Neural crest cell (in vitro differentiated cells): ENCODE measurements around the gene PDE11A. TPM values are rescaled to one million over a fixed set of nuclear protein-coding genes. Genes with fewer than 3 reads are reported as not detected.

Source experiments
- DNase-seq: peaks from one replicate; pipeline ENCODE4 v3.0.0; 2021; ENCODE audit warnings: low read depth, mixed read lengths, low spot score
- H3K27ac Mint-ChIP-seq: one replicate; pipeline ENCODE4 v1.8.0; 2021; ENCODE audit warnings: mild to moderate bottlenecking, mixed read lengths; ENCODE audit not compliant: unreplicated experiment
- H3K27me3 Mint-ChIP-seq: 2 replicates; pipeline ENCODE4 v1.8.0; 2021; ENCODE audit warnings: low read depth, mild to moderate bottlenecking, mixed read lengths
- H3K36me3 Mint-ChIP-seq: 2 replicates; pipeline ENCODE4 v1.8.0; 2021; ENCODE audit warnings: low read depth, mild to moderate bottlenecking, mixed read lengths
- H3K4me1 Mint-ChIP-seq: 2 replicates; pipeline ENCODE4 v1.8.0; 2021; ENCODE audit warnings: mixed read lengths
- H3K4me3 Mint-ChIP-seq: one replicate; pipeline ENCODE4 v1.8.0; 2021; ENCODE audit warnings: mild to moderate bottlenecking, mixed read lengths
- H3K9me3 Mint-ChIP-seq: 2 replicates; pipeline ENCODE4 v1.8.0; 2021; ENCODE audit warnings: mixed read lengths
- CTCF ChIP-seq: fragments of 200-600 bp; sonication (generic); conservative IDR thresholded peaks from 2 replicates; pipeline ENCODE4 v1.5.0; 2021; ENCODE audit warnings: antibody characterized with exemption, mild to moderate bottlenecking
- total RNA-seq: library from RNA; stranded (reverse); gene quantifications from 2 replicates; pipeline ENCODE4 v1.2.1, GENCODE V29; 2021

The PDE11A gene
- total RNA-seq, 1 donor from 2014 or later, result 0.28 TPM

GRCh38 chr2:177748360-177748759, 324.2 kb downstream of the PDE11A start:
- H3K27me3 Mint-ChIP-seq, result no peaks in the 10 kb centered on the region
- H3K4me1 Mint-ChIP-seq, result peaks cover 4% of the 10 kb centered on the region
- H3K27ac Mint-ChIP-seq, result no peak overlapping the region
- H3K4me3 Mint-ChIP-seq, result no peak overlapping the region
- no peaks in the 10 kb centered on the region for H3K9me3 Mint-ChIP-seq
- TF ChIP-seq CTCF, result no peak
- no peaks in the 10 kb centered on the region for H3K36me3 Mint-ChIP-seq
- no peak for DNase-seq

GRCh38 chr2:177747384-177747783, 325.2 kb downstream of the PDE11A start:
- Mint-ChIP-seq H3K27me3 (peaks cover 3% of the 10 kb centered on the region), H3K4me1 (no peaks in the 10 kb centered on the region), H3K27ac (peak overlapping the region; percentile 17), H3K4me3 (no peak overlapping the region), H3K9me3 (peaks cover 3% of the 10 kb centered on the region), H3K36me3 (no peaks in the 10 kb centered on the region)
- no peak for TF ChIP-seq CTCF
- DNase-seq, result no peak

- Mint-ChIP-seq H3K4me3 (no peak overlapping the region), H3K9me3 (peaks cover 3% of the 10 kb centered on the region), H3K27me3 (peaks cover 3% of the 10 kb centered on the region), H3K4me1 (no peaks in the 10 kb centered on the region), H3K36me3 (no peaks in the 10 kb centered on the region), H3K27ac (no peak overlapping the region)
- no peak for DNase-seq
- TF ChIP-seq CTCF, result no peak
Measured at GRCh38 chr2:177746358-177746757, 326.2 kb downstream of the PDE11A start.

- H3K4me3 Mint-ChIP-seq, result no peak overlapping the region
- no peak overlapping the region for H3K27ac Mint-ChIP-seq
- no peaks in the 10 kb centered on the region for H3K36me3 Mint-ChIP-seq
- peaks cover 3% of the 10 kb centered on the region for H3K9me3 Mint-ChIP-seq
- no peaks in the 10 kb centered on the region for H3K4me1 Mint-ChIP-seq
- no peak for TF ChIP-seq CTCF
- DNase-seq, result no peak
- H3K27me3 Mint-ChIP-seq, result peaks cover 3% of the 10 kb centered on the region
Measured at GRCh38 chr2:177745531-177745930, 327.0 kb downstream of the PDE11A start.

GRCh38 chr2:177742851-177743250, 329.7 kb downstream of the PDE11A start:
- Mint-ChIP-seq H3K27ac (no peak overlapping the region), H3K27me3 (peaks cover 3% of the 10 kb centered on the region), H3K36me3 (no peaks in the 10 kb centered on the region), H3K9me3 (peaks cover 3% of the 10 kb centered on the region), H3K4me3 (no peak overlapping the region), H3K4me1 (no peaks in the 10 kb centered on the region)
- no peak for DNase-seq
- TF ChIP-seq CTCF, result no peak

- no peak overlapping the region for H3K27ac Mint-ChIP-seq
- DNase-seq, result no peak
- peaks cover 3% of the 10 kb centered on the region for H3K27me3 Mint-ChIP-seq
- H3K36me3 Mint-ChIP-seq, result no peaks in the 10 kb centered on the region
- TF ChIP-seq CTCF, result no peak
- no peak overlapping the region for H3K4me3 Mint-ChIP-seq
- peaks cover 3% of the 10 kb centered on the region for H3K9me3 Mint-ChIP-seq
- no peaks in the 10 kb centered on the region for H3K4me1 Mint-ChIP-seq
Measured at GRCh38 chr2:177741866-177742265, 330.7 kb downstream of the PDE11A start.
